ENCODE data around the gene DDX17. TPM values are rescaled to one million over a fixed set of nuclear protein-coding genes. Genes with fewer than 3 reads are reported as not detected.

DDX17 gene
- total and polyA plus RNA-seq, 2 of the 4 experiments (the other 2 are of a cell fraction): 240 to 371 TPM

- DNase-seq (peak; percentile 83), ATAC-seq (ENCODE audit: low read depth) (peak; percentile 73)
- Histone ChIP-seq H3K9me1 (ENCODE audit: insufficient read depth, low read length) (no peaks in the 10 kb centered on the region), H2AK5ac (ENCODE audit: low read depth, low read length) (no peak overlapping the region), H3K56ac (ENCODE audit: extremely low read depth, insufficient read depth, low read length) (no peak overlapping the region), H4K5ac (ENCODE audit: low read depth, low read length) (no peak overlapping the region), H3K27me3 (ENCODE audit: control insufficient read depth, insufficient read depth, low read length) (no peaks in the 10 kb centered on the region), H3K14ac (replicated peaks; ENCODE audit: low read depth, low read length) (no peak overlapping the region), H3K9me3 (ENCODE audit: control insufficient read depth, insufficient read depth, low read length) (no peaks in the 10 kb centered on the region), H3K79me1 (ENCODE audit: low read depth in 1 of 2, low read length in 2 of 2) (no peaks in the 10 kb centered on the region), H3K4ac (ENCODE audit: low read depth, low read length) (no peak overlapping the region), H3K4me2 (ENCODE audit: low read depth, low read length) (no peak overlapping the region), H2BK5ac (ENCODE audit: low read depth, low read length, poor library complexity, severe bottlenecking) (no peak overlapping the region), H3K36me3 (ENCODE audit: control insufficient read depth, insufficient read depth, low read length) (no peaks in the 10 kb centered on the region), H4K20me1 (ENCODE audit: insufficient read depth, low read length) (no peaks in the 10 kb centered on the region), H3K18ac (ENCODE audit: low read depth, low read length) (no peak overlapping the region), H4K91ac (ENCODE audit: insufficient read depth, low read depth, low read length) (no peak overlapping the region), H2BK15ac (ENCODE audit: low read depth, low read length) (no peak overlapping the region), H3K9ac (ENCODE audit: low read depth, low read length) (no peak overlapping the region), H3K23ac (ENCODE audit: low read depth, low read length) (no peak overlapping the region), H3K27ac (ENCODE audit: insufficient read depth, low read length) (no peak overlapping the region), H3K4me1 (ENCODE audit: control insufficient read depth, insufficient read depth, low read length) (no peaks in the 10 kb centered on the region; the same call in 1 of the 2 replicates), H2AFZ (replicated peaks; ENCODE audit: low read length, poor library complexity) (no peak overlapping the region), H4K8ac (ENCODE audit: low read depth in 2 of 2, low read length in 2 of 2) (no peak overlapping the region), H3K4me3 (ENCODE audit: insufficient read depth, low read depth, low read length) (no peak overlapping the region), H2BK20ac (ENCODE audit: low read depth, low read length) (no peak overlapping the region), H2BK120ac (ENCODE audit: low read depth, low read length) (no peak overlapping the region), H2AK9ac (replicated peaks; ENCODE audit: low read depth, low read length, poor library complexity) (no peak overlapping the region)
- BruUV-seq (replicated peaks): no TSS peak
- ChIA-PET POLR2A (ENCODE audit: unreplicated experiment) (interaction anchor here (0.6 kb wide), 1 partner anchor 16 kb away, joined by 4 read pairs; the partner anchor contains the start of gene DMC1), CTCF (no interaction called here)
- no CpG with 5 or more reads among the region's 3 CpGs for WGBS, 2 experiments (ENCODE audit: extremely low coverage in 2 of 2, insufficient read length in 1 of 2)
- dilution Hi-C loops (cut with HindIII; ENCODE audit: low sequenced_read_pairs, unreplicated experiment): no loop called here
- in situ Hi-C loops (cut with MboI; ENCODE audit: low sequenced_read_pairs): no loop called here
- TF ChIP-seq, protein P1, sequence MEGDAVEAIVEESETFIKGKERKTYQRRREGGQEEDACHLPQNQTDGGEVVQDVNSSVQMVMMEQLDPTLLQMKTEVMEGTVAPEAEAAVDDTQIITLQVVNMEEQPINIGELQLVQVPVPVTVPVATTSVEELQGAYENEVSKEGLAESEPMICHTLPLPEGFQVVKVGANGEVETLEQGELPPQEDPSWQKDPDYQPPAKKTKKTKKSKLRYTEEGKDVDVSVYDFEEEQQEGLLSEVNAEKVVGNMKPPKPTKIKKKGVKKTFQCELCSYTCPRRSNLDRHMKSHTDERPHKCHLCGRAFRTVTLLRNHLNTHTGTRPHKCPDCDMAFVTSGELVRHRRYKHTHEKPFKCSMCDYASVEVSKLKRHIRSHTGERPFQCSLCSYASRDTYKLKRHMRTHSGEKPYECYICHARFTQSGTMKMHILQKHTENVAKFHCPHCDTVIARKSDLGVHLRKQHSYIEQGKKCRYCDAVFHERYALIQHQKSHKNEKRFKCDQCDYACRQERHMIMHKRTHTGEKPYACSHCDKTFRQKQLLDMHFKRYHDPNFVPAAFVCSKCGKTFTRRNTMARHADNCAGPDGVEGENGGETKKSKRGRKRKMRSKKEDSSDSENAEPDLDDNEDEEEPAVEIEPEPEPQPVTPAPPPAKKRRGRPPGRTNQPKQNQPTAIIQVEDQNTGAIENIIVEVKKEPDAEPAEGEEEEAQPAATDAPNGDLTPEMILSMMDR (conservative IDR thresholded peaks at IDR 0.05; ENCODE audit: low read depth, low read length): no peak
- TF ChIP-seq MAFK (IDR thresholded peaks at IDR 0.05; ENCODE audit: low read depth, low read length): peak; percentile 8; the same call in 1 of the 2 replicates
- intact Hi-C loops (cut with micrococcal nuclease): no loop called here
These were observed 48.2 kb upstream of the DDX17 start for GRCh38 chr22:38554281-38554680.
